GM18907 (cell line): ENCODE measurements around the gene NDUFA13.

Experiments
- ATAC-seq: cut with Tn5 transposase; IDR thresholded peaks from one replicate; pipeline ENCODE4 v1.9.1; 2021; ENCODE audit warnings: mild to moderate bottlenecking, moderate library complexity; ENCODE audit not compliant: unreplicated experiment

The NDUFA13 gene

GRCh38 chr19:19488875-19489690, 26.9 kb upstream of the NDUFA13 start:
- peak; percentile 68 for ATAC-seq

DNA sequence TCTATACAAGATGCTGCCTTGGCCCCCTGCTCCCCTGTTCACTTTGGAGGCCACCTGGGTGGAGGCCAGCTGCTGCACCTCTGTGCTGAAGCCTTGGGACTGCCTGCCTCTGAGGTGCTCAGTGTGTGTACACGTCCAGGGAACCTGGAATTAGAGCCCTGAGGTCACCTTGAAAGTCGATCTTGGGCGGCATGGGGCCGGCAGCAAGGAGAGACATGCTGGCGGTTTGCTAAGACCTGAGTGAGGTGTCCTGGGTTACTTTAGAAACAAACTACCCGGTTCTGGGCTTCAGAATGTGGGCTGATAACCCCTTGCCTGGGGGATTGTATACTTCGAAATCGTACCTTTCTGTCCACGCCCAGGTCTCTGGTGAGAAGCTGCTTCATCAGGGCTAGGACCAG, 26.2 kb upstream of the NDUFA13 start:
- no peak for ATAC-seq

GRCh38 chr19:19490214-19490968, 25.6 kb upstream of the NDUFA13 start:
- ATAC-seq, result no peak

DNA sequence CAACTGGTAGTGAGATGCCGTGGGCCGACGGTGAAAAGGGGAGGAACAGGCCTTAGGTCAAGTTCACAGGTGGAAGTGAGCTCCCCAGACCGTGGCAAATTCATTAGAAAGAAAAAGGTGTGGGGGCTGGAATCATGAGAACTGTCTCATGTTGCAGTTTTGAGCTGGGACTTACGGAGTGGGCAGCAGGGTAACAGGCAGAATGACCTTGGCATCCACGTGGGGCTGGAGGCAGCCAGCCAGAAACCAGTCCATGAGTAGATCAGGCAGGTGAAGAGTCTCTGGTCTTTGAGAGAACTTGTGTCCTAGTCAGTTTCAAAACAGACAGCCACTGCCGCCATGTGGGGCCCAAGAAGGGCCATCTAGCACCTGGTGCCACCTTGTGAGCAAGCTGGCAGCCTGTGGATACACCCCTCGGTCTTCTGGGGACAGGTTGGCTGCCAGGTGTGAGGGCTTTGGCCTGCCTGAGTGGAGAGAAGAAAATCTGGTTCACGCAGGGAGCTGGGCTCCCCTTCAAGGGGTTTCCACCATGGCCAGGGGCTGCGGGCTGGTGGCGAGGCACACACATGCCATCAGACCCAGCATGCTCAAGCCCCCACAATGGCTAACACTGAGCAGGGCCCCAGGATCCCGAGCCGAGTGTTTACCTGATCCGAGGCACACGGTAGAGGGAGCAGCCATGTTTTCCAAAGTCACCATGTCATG, 24.6 kb upstream of the NDUFA13 start:
- no peak for ATAC-seq

DNA sequence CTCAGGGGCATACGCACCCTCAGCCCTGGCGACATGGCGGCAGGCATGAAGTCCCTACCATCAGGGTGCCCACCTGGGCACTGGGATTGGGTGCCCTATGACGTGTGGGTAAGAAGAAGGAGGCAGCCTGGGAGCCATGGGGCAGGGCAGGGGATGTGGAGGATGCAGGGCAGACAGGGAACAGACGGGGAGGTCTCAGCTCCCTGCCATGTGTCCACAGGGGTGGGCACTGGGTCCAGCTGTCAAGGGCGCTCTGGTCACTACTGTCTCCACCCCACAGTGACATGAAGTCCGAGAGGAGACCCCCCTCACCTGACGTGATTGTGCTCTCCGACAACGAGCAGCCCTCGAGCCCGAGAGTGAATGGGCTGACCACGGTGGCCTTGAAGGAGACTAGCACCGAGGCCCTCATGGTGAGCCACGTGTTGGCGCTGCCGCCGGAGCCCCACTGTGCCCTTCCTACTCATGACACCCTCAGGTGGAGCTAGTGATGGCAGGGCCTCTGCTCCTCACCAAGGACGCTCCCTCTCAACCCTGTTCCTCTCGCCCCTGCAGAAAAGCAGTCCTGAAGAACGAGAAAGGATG, 23.9 kb upstream of the NDUFA13 start:
- no peak for ATAC-seq

DNA sequence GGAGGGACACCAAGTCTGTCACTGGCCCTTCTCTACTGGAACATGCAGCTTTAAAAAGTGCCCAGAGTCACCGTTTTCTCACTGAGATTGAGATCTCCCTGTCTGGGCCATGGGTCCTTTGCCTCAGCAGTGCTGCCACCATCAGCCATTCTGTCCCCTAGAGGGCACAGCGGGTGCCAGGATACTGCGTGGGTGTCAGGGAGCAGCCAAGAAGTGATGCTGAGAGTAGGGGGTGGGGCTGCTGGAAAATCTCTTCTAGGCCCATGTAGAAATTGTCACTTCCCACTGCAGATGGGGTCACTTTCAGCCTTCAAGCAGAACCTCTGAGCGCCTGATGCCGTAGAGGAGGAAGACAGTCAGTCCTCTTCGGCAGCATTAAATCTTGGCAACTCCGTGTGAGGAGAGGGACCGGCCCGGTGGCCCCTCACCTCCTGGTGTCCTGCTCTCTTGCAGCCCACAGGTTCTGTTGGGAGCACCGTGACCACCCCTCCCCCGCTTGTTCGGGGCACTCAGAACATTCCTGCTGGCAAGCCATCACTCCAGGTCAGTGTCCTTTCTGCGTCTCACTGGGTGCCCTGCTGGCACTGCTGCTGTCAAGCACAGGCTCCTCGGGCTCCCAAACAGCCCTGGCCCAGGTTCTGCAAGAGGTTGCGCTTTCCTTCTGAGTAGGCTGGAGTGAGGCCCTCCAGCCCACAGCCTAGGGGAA, 22.0 kb upstream of the NDUFA13 start:
- no peak for ATAC-seq

DNA sequence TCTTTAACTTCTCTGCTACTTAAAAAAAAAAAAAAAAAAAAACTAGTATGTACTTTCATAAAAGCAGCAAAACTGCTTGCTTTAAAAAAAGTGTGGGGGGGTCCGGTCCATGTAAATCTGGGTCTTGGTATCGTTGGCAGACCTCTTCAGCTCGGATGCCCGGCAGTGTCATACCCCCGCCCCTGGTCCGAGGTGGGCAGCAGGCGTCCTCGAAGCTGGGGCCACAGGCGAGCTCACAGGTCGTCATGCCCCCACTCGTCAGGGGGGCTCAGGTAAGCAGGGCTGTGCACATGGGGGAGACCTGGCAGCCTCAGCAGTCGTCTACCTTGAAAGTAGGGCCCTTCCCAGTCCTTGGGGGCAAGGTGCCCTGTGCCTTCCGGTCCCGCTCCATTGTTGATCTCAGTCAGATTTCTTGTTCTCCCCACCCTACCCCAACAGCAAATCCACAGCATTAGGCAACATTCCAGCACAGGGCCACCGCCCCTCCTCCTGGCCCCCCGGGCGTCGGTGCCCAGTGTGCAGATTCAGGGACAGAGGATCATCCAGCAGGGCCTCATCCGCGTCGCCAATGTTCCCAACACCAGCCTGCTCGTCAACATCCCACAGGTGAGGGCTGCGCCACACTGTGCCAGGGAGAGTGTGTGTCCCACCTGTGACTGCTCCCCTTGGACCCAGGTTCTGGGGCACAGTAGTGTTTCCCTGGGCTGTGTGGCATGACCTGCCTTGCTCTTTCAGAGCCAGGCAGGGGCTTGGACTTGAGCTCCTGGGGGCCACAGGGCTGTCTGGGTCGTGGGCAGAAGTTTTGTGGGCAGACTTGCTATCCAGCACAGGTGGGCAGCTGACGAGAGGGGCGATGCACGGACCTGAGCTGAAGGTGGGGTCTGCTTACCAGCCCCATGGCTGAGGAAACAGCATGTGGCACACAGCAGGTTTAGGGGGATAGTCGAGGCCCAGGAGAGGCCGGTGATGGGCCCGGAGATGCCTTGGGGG, 20.1 kb upstream of the NDUFA13 start:
- ATAC-seq, result no peak

DNA sequence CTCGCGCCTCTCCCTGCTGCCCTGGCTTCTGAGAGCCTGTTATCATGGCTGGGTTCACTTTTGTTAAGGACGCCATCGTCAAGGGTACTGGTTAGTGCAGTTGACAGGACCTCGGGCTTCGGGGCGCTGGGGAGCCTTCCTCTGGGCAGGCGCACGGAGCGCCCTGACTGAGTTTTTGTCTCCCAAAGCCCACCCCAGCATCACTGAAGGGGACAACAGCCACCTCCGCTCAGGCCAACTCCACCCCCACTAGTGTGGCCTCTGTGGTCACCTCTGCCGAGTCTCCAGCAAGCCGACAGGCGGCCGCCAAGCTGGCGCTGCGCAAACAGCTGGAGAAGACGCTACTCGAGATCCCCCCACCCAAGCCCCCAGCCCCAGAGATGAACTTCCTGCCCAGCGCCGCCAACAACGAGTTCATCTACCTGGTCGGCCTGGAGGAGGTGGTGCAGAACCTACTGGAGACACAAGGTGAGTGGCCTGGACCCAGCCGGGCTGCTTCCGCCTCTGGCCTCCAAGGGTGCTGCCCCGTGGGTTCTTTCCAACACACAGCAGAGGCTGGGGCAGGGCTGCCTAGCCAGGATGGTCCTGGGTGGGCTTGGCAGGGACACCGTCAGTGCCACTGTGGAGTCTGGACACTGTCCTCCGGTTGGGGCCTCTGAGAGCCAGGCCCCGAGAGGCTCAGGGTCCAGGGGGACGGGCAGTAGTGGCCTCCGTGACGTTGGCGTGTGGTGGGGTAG, 17.6 kb upstream of the NDUFA13 start:
- ATAC-seq, result no peak

DNA sequence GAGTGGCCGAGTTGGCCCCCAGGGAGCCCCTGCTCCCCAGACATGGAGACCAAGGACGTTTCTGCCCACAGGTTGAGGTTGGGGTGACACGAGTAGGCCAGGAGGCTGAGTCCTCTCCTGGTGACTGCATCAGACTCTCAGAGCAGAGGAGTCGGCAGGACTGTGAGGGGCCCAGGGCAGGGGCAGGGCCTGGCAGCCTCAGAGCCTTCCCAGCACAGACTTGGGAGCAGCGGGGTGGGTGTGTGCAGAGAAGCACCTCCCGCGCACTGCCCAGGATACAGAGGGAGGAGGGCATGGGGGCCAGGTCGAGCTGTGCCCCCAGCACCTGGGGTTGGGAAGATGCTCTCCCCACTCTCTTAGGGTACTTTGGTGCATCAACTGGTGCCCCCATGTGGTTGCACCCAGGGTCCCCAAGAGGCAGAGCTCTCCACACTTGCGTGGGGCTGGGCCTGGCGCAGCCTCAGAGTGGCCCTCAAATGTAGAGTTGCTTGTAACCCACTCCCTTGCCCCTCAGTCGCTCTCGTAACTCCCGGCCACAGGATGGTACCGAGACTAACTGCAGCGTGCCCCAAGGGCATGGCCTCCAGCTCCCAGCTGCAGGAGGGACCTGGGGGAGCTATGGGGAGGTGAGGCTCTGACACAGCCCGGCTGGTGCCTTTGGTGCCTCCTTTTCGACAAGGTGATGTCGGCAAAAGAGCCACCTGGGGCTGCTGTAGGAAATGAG, 16.6 kb upstream of the NDUFA13 start:
- ATAC-seq, result no peak

DNA sequence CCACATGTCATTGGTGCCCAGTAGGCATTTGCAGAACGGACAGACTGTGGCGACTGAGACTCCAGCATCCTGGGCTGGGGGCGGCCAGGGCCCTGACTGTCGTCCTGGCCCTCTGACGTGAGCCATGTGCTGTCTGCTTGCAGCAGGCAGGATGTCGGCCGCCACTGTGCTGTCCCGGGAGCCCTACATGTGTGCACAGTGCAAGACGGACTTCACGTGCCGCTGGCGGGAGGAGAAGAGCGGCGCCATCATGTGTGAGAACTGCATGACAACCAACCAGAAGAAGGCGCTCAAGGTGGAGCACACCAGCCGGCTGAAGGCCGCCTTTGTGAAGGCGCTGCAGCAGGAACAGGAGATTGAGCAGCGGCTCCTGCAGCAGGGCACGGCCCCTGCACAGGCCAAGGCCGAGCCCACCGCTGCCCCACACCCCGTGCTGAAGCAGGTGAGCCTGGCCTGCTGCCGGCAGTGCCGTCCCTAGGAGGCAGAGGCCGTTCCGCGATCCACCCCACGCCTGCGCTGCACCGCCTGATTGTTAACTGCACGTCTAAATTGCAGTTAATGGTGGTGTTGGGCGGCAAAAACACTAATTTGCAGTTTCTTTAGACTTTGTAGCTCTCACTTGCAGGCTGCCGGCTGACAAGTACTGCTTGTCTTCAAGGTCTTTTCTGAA, 14.9 kb upstream of the NDUFA13 start:
- no peak for ATAC-seq

- ATAC-seq, result no peak
These were observed 14.2 kb upstream of the NDUFA13 start for GRCh38 chr19:19501798-19502197.

DNA sequence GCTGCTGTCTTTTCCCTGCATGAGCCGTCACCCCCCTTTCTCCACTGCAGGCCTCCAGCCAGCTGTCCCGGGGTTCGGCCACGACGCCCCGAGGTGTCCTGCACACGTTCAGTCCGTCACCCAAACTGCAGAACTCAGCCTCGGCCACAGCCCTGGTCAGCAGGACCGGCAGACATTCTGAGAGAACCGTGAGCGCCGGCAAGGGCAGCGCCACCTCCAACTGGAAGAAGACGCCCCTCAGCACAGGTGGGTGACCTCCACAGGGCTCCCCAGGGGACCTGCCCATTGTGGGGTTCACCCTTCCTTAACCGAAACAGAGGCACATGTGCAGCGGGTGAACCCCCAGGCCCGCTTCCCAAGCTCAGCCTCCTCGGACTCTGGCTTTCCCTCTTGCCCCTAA, 13.7 kb upstream of the NDUFA13 start:
- ATAC-seq, result no peak

GRCh38 chr19:19502808-19503602, 13.0 kb upstream of the NDUFA13 start:
- no peak for ATAC-seq

- ATAC-seq, result no peak
These were observed 11.0 kb upstream of the NDUFA13 start for GRCh38 chr19:19504754-19505668.

GRCh38 chr19:19505669-19506326, 10.2 kb upstream of the NDUFA13 start:
- ATAC-seq, result no peak
